Measurements from ENCODE around the gene NKG7. TPM values are rescaled to one million over a fixed set of nuclear protein-coding genes. Genes with fewer than 3 reads are reported as not detected.
A peak's percentile ranks its signal among the peaks of the same experiment; 100 is the strongest.

Gene NKG7
- total and polyA plus RNA-seq, 2 experiments from 2014 or later = not detected

DNA sequence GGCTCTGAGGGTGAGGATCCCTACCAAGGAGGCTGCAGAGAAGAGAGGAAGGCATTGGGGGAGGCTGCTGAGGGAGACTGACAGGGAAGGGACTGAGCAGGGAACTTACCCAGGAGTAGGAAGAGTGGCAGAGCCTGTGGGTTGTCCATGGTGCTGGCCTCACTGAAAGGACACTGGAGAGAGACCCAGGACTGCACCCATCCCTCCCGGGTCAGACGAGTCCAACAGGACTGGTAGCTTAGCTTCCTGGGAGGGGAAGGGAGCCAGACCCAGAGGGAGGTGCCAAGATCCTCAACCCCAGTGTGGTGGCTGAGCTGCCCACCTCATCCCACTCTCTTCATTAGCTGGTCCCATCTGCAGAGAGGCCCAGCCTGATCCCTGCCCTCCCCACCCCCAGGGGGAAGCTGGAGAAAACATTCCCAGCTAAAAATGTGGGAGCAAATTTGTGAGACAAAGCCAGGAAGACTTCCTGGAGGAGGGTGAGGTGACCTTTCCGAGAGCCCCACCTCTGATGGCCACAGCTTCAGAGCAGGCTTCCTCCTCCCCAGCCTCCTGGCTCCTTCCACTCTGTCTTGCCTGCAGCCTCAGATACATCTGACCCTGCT is 30.4 kb downstream of the NKG7 start, which contains the start of gene VSIG10L:
Gene VSIG10L, minus strand, starts transcription at position 164 of the 605 bp plus-strand sequence. Its CDS starts 15 bp downstream, at position 149.
- no peak within 1 kb of the TSS for H3K4me3 ChIP-seq
- 58% methylated on average over 3 of the region's 3 CpGs for WGBS (ENCODE audit: low lambda C conversion rate, missing lambda C conversion rate)
- H3K9me3 ChIP-seq (ENCODE audit: low read depth) = no peaks in the 10 kb centered on the region
- H2AFZ ChIP-seq = no peak within 1 kb of the TSS
- TF ChIP-seq EZH2phosphoT487 (IDR thresholded peaks at IDR 0.05; ENCODE audit: low read depth, severe bottlenecking, unreplicated experiment) (no peak), EZH2 (IDR thresholded peaks at IDR 0.05; ENCODE audit: borderline replicate concordance) (no peak)
- TF ChIP-seq, protein P1, sequence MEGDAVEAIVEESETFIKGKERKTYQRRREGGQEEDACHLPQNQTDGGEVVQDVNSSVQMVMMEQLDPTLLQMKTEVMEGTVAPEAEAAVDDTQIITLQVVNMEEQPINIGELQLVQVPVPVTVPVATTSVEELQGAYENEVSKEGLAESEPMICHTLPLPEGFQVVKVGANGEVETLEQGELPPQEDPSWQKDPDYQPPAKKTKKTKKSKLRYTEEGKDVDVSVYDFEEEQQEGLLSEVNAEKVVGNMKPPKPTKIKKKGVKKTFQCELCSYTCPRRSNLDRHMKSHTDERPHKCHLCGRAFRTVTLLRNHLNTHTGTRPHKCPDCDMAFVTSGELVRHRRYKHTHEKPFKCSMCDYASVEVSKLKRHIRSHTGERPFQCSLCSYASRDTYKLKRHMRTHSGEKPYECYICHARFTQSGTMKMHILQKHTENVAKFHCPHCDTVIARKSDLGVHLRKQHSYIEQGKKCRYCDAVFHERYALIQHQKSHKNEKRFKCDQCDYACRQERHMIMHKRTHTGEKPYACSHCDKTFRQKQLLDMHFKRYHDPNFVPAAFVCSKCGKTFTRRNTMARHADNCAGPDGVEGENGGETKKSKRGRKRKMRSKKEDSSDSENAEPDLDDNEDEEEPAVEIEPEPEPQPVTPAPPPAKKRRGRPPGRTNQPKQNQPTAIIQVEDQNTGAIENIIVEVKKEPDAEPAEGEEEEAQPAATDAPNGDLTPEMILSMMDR (IDR thresholded peaks at IDR 0.05; ENCODE audit: poor library complexity) = no peak
- H3K4me2 ChIP-seq = no peak within 1 kb of the TSS
- no peaks in the 10 kb centered on the region for H3K36me3 ChIP-seq (replicated peaks; ENCODE audit: insufficient read depth, low read depth)
- H3K27me3 ChIP-seq = no peaks in the 10 kb centered on the region
- no peaks in the 10 kb centered on the region for H3K79me2 ChIP-seq
- H3K27ac ChIP-seq = peak within 1 kb of the TSS; percentile 27
- H3K9me2 ChIP-seq (replicated peaks; ENCODE audit: insufficient read depth) = no peaks in the 10 kb centered on the region
- no peaks in the 10 kb centered on the region for H4K20me1 ChIP-seq (ENCODE audit: insufficient read depth, poor library complexity, severe bottlenecking)
- peaks cover 3% of the 10 kb centered on the region for H3K4me1 ChIP-seq (ENCODE audit: insufficient read depth)
- DNase-seq (ENCODE audit: low spot score) = no peak

DNA sequence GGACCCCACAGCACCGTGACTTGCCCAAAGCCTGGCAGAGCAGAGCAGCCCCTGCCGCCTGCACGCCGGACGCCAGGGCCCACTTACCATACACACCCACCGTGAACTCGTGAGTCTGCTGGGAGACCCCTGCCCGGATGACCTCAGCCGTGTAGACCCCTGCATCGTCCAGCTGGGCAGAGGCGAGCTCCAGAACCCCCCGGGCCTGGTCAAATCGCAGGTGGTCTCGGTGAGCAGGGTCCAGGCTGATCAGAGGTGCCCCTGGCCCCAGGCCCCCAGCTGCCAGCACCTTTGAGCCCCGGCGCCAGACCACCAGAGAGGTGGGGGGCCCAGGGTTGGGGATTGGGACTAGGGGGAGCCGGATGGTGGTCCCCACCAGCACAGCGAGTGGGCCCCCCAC is 31.4 kb downstream of the NKG7 start:
- Histone ChIP-seq H3K9me3 (ENCODE audit: low read depth) (no peaks in the 10 kb centered on the region), H3K9me2 (replicated peaks; ENCODE audit: insufficient read depth) (no peaks in the 10 kb centered on the region), H4K20me1 (ENCODE audit: insufficient read depth, poor library complexity, severe bottlenecking) (no peaks in the 10 kb centered on the region), H2AFZ (no peak overlapping the region), H3K27ac (no peak overlapping the region), H3K27me3 (no peaks in the 10 kb centered on the region), H3K36me3 (replicated peaks; ENCODE audit: insufficient read depth, low read depth) (no peaks in the 10 kb centered on the region), H3K79me2 (no peaks in the 10 kb centered on the region), H3K4me2 (peak overlapping the region; percentile 99), H3K4me3 (no peak overlapping the region), H3K4me1 (ENCODE audit: insufficient read depth) (peaks cover 3% of the 10 kb centered on the region)
- TF ChIP-seq EZH2 (IDR thresholded peaks at IDR 0.05; ENCODE audit: borderline replicate concordance) (no peak), EZH2phosphoT487 (IDR thresholded peaks at IDR 0.05; ENCODE audit: low read depth, severe bottlenecking, unreplicated experiment) (no peak)
- TF ChIP-seq, protein P1 (IDR thresholded peaks at IDR 0.05; ENCODE audit: poor library complexity) = no peak
- no peak for DNase-seq (ENCODE audit: low spot score)
- 96% methylated on average over 18 of the region's 18 CpGs for WGBS (ENCODE audit: low lambda C conversion rate, missing lambda C conversion rate)

DNA sequence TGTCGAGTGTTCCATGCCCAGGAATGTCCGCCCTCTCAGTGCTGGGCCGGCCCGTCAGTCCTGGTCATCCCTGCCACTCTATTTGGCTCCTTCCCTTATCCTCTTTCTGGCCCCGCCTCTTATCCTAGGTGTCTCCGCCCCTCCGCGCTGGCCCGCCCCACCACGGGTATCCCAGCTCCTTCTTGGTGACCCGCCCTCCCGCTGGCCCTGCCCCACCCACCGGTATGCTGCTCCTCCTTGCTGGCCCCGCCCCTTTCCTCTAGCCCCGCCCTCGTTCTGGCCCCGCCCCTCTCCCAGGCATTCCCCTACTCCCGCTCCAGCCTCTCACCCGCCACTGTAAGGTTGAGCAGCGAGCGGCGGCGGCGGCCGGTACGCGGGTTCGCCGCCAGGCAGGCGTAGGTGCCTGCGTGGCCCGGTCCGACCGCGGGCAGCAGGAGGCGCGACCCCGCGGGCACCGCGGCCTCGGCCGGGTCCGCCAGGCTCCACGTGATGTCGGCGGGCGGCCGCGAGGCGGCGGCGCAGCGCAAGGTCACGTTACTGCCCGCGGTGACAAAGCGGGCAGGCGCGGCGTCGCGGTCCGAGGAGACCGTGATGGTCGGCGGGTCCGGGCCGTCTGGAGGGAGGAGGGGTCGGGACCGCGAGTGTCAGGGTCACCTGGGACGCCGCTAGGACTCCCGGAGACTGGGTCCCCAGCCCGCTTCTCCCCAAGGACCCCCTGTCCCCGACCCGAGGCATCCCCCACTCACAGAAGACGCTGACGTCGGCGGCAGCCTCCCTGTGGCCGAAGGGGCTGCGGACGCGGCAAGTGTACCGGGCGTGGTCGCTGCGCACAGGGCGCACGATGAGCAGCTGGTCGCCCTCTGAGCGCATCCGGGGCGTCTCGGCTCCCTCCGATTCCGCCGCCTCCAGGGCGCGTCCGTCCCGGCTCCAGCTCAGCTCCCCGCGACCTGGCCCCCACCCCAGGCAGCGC is 32.5 kb downstream of the NKG7 start:
- Histone ChIP-seq H3K4me1 (ENCODE audit: insufficient read depth) (peaks cover 3% of the 10 kb centered on the region), H3K79me2 (no peaks in the 10 kb centered on the region), H3K4me3 (peak overlapping the region; percentile 60), H2AFZ (peak overlapping the region; percentile 89), H4K20me1 (ENCODE audit: insufficient read depth, poor library complexity, severe bottlenecking) (no peaks in the 10 kb centered on the region), H3K27me3 (no peaks in the 10 kb centered on the region), H3K4me2 (peak overlapping the region; percentile 99), H3K27ac (peak overlapping the region; percentile 80), H3K9me3 (ENCODE audit: low read depth) (no peaks in the 10 kb centered on the region), H3K9me2 (replicated peaks; ENCODE audit: insufficient read depth) (no peaks in the 10 kb centered on the region), H3K36me3 (replicated peaks; ENCODE audit: insufficient read depth, low read depth) (no peaks in the 10 kb centered on the region)
- WGBS (ENCODE audit: low lambda C conversion rate, missing lambda C conversion rate) = 2% methylated on average over 64 of the region's 107 CpGs
- TF ChIP-seq, protein P1 (IDR thresholded peaks at IDR 0.05; ENCODE audit: poor library complexity) = no peak
- TF ChIP-seq EZH2 (IDR thresholded peaks at IDR 0.05; ENCODE audit: borderline replicate concordance) (no peak), EZH2phosphoT487 (IDR thresholded peaks at IDR 0.05; ENCODE audit: low read depth, severe bottlenecking, unreplicated experiment) (no peak)
- DNase-seq (ENCODE audit: low spot score) = peak; percentile 99
